K562 (cell line): ENCODE data around the gene ARHGAP33. TPM values are rescaled to one million over a fixed set of nuclear protein-coding genes. Genes with fewer than 3 reads are reported as not detected.

Source experiments
- BACH1 ChIP-seq: fragments of 200-800 bp; sonication (Bioruptor generic); IDR thresholded peaks from 2 replicates; pipeline ENCODE4 v1.6.1; 2016; ENCODE audit warnings: missing genetic modification characterization, missing compliant biosample characterization
- ELF4 ChIP-seq: fragments of 450-650 bp; formaldehyde crosslinking; IDR thresholded peaks from 2 replicates; pipeline ENCODE4 v1.4.0; 2022; ENCODE audit warnings: missing genetic modification characterization
- ESRRB ChIP-seq: fragments of 250-450 bp; sonication (Bioruptor Pico); IDR thresholded peaks from 2 replicates; pipeline ENCODE4 v1.5.0; 2020; ENCODE audit warnings: mild to moderate bottlenecking, moderate library complexity, borderline replicate concordance
- HEY1 ChIP-seq: fragments of 250-450 bp; sonication (Bioruptor Pico); IDR thresholded peaks from 2 replicates; pipeline ENCODE4 v1.5.0; 2020; ENCODE audit warnings: mild to moderate bottlenecking, moderate library complexity, borderline replicate concordance
- HOXB6 ChIP-seq: fragments of 250-450 bp; sonication (Bioruptor Pico); IDR thresholded peaks from 2 replicates; pipeline ENCODE4 v1.5.1; 2022; ENCODE audit warnings: mild to moderate bottlenecking, borderline replicate concordance
- MEF2A ChIP-seq: IDR thresholded peaks from 2 replicates; pipeline ENCODE4 v1.6.1; 2011; ENCODE audit warnings: low read depth, mild to moderate bottlenecking, low read length, moderate library complexity; ENCODE audit not compliant: control insufficient read depth
- NR4A1 ChIP-seq, 2 experiments: fragments of 250-450 bp in 1 of 2; fragments of 450-650 bp in 1 of 2; sonication (Bioruptor Pico) in 1 of 2; IDR thresholded peaks; 2 replicates each; pipeline versions ENCODE4 v1.4.0 to v1.6.1; 2016 to 2020; ENCODE audit warnings: mild to moderate bottlenecking in 2 of 2, missing compliant biosample characterization in 1 of 2, missing genetic modification characterization in 1 of 2, moderate library complexity in 1 of 2
- PRMT5 ChIP-seq: sonication (generic); formaldehyde crosslinking; IDR thresholded peaks from 2 replicates; pipeline ENCODE4 v1.5.0; 2020; ENCODE audit warnings: missing genetic modification reagents
- SOX6 ChIP-seq: fragments of 450-650 bp; IDR thresholded peaks from 2 replicates; pipeline ENCODE4 v1.6.1; 2014; ENCODE audit warnings: mild to moderate bottlenecking
- ZBTB1 ChIP-seq: sonication (generic); formaldehyde crosslinking; IDR thresholded peaks from 2 replicates; pipeline ENCODE4 v1.8.1; 2023; ENCODE audit warnings: missing genetic modification reagents, low read depth, mild to moderate bottlenecking, borderline replicate concordance
- ZNF354B ChIP-seq: fragments of 250-450 bp; sonication (Bioruptor Pico); IDR thresholded peaks from 2 replicates; pipeline ENCODE4 v1.4.0; 2020
- ZSCAN32 ChIP-seq: fragments of 450-650 bp; formaldehyde crosslinking; IDR thresholded peaks from 2 replicates; pipeline ENCODE4 v1.4.0; 2020; ENCODE audit warnings: mild to moderate bottlenecking, moderate library complexity
- polyA plus RNA-seq, 8 experiments: library from polyadenylated mRNA; depleted of rRNA in 4 of 8; stranded (reverse) in 5 of 8; unstranded in 3 of 8; fragments of >200 nt; fragmentation: Nextera tagmentation in 2 of 8; fragmentation: Illumina TruSeq in 1 of 8; extraction: Ambion mirVana in 2 of 8; extraction: Trizol in 1 of 8; gene quantifications; 2 replicates each; pipeline versions ENCODE4 v1.2.1 to v1.2.3, GENCODE V29; 2011 to 2014; ENCODE audit warnings: inconsistent platforms in 1 of 8, missing spikeins in 1 of 8
- total RNA-seq, 7 experiments: library from RNA; depleted of rRNA in 6 of 7; stranded (reverse); fragments of >200 nt in 6 of 7; fragmentation: Illumina TruSeq in 2 of 7; extraction: Trizol in 2 of 7; gene quantifications; 2 replicates each; pipeline versions ENCODE4 v1.2.1 to v1.2.3, GENCODE V29; 2011 to 2021; ENCODE audit warnings: low replicate concordance in 1 of 7
- TF ChIP-seq, protein P1 (sequence below): fragments of 450-650 bp; IDR thresholded peaks from 2 replicates; pipeline ENCODE4 v1.6.1; 2016; ENCODE audit warnings: missing biosample characterization, missing genetic modification characterization
- TF ChIP-seq, protein P2 (sequence below): fragments of 150-350 bp; conservative IDR thresholded peaks from 2 replicates; pipeline ENCODE4 v1.6.1; 2014; ENCODE audit warnings: low read length
- TF ChIP-seq, protein P3 (sequence below), 2 experiments: fragments of 450-650 bp; formaldehyde crosslinking in 1 of 2; IDR thresholded peaks; 2 replicates each; pipeline versions ENCODE4 v1.4.0 to v1.6.1; 2014 to 2020; ENCODE audit warnings: mild to moderate bottlenecking in 2 of 2, borderline replicate concordance in 1 of 2, low read depth in 1 of 2

Gene ARHGAP33
- total and polyA plus RNA-seq, 9 of the 15 experiments (the other 6 are each of a cell fraction or from before 2014, with no cell fraction given): 0.06 to 26.6 (median 1.6) TPM; not detected in 1

DNA sequence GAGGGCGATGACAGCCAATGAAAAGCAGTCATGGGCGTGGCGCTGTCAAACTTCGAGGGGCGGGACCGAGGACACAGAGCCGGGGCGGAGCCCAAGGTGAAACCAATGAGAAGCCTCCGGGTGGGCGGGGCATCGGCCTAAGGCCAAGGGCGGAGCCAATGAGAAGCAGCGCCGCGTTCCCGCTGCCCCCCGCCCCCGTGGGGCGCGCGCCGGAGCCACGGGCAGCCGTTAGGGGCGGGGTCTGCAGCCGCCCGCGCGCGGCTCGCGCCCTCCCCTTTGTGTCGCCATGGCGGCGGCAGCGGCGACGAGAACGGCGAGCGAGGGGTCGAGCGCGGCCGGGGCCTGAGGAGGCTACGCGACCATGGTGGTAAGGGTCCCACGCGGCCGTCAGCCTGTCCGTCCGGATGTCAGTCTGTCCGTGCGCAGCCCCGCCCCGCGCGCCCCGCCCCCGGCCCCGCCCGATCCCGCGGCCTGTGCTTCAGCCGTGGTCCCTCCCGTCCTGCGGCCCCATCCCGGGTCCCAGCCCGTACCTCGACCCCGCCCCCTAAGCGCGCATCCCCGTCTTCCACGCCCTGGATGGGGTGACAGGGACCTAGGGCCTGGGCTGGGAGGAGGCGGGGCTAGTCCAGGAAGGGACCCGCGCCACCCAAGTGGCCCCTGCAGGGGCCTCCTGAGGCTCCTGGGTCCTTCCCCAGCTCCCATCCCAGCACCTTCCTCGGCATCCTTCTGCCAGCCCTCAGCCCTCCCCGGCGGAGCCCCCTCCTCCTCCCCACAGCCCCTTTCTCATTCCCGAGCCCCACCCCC lies at the start of gene ARHGAP33 (continued):
- TF ChIP-seq NR4A1 (CRISPR knock-in tag; IDR thresholded peaks at IDR 0.05) (no peak), NR4A1 (tag; IDR thresholded peaks at IDR 0.05) (no peak), ZNF354B (no peak), HEY1 (CRISPR knock-in tag) (no peak), BACH1 (tag) (no peak), SOX6 (no peak), ZSCAN32 (CRISPR knock-in tag) (no peak), PRMT5 (CRISPR knock-in tag) (no peak), ELF4 (CRISPR knock-in tag) (no peak), MEF2A (no peak), ESRRB (CRISPR knock-in tag) (no peak), HOXB6 (CRISPR knock-in tag) (no peak), ZBTB1 (CRISPR knock-in tag) (no peak)
- TF ChIP-seq, protein P1, sequence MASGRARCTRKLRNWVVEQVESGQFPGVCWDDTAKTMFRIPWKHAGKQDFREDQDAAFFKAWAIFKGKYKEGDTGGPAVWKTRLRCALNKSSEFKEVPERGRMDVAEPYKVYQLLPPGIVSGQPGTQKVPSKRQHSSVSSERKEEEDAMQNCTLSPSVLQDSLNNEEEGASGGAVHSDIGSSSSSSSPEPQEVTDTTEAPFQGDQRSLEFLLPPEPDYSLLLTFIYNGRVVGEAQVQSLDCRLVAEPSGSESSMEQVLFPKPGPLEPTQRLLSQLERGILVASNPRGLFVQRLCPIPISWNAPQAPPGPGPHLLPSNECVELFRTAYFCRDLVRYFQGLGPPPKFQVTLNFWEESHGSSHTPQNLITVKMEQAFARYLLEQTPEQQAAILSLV (tag): no peak
- TF ChIP-seq, protein P2, sequence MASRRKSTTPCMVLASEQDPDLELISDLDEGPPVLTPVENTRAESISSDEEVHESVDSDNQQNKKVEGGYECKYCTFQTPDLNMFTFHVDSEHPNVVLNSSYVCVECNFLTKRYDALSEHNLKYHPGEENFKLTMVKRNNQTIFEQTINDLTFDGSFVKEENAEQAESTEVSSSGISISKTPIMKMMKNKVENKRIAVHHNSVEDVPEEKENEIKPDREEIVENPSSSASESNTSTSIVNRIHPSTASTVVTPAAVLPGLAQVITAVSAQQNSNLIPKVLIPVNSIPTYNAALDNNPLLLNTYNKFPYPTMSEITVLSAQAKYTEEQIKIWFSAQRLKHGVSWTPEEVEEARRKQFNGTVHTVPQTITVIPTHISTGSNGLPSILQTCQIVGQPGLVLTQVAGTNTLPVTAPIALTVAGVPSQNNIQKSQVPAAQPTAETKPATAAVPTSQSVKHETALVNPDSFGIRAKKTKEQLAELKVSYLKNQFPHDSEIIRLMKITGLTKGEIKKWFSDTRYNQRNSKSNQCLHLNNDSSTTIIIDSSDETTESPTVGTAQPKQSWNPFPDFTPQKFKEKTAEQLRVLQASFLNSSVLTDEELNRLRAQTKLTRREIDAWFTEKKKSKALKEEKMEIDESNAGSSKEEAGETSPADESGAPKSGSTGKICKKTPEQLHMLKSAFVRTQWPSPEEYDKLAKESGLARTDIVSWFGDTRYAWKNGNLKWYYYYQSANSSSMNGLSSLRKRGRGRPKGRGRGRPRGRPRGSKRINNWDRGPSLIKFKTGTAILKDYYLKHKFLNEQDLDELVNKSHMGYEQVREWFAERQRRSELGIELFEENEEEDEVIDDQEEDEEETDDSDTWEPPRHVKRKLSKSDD: no peak
- TF ChIP-seq, protein P3, sequence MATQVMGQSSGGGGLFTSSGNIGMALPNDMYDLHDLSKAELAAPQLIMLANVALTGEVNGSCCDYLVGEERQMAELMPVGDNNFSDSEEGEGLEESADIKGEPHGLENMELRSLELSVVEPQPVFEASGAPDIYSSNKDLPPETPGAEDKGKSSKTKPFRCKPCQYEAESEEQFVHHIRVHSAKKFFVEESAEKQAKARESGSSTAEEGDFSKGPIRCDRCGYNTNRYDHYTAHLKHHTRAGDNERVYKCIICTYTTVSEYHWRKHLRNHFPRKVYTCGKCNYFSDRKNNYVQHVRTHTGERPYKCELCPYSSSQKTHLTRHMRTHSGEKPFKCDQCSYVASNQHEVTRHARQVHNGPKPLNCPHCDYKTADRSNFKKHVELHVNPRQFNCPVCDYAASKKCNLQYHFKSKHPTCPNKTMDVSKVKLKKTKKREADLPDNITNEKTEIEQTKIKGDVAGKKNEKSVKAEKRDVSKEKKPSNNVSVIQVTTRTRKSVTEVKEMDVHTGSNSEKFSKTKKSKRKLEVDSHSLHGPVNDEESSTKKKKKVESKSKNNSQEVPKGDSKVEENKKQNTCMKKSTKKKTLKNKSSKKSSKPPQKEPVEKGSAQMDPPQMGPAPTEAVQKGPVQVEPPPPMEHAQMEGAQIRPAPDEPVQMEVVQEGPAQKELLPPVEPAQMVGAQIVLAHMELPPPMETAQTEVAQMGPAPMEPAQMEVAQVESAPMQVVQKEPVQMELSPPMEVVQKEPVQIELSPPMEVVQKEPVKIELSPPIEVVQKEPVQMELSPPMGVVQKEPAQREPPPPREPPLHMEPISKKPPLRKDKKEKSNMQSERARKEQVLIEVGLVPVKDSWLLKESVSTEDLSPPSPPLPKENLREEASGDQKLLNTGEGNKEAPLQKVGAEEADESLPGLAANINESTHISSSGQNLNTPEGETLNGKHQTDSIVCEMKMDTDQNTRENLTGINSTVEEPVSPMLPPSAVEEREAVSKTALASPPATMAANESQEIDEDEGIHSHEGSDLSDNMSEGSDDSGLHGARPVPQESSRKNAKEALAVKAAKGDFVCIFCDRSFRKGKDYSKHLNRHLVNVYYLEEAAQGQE (IDR thresholded peaks at IDR 0.05; ENCODE audit: borderline replicate concordance): no peak
- TF ChIP-seq, protein P3 (CRISPR knock-in tag; IDR thresholded peaks at IDR 0.05; ENCODE audit: low read depth): peak; percentile 42; the same call in 1 of the 2 replicates
